Measurements from ENCODE around the gene DDN.

Gene DDN

DNA sequence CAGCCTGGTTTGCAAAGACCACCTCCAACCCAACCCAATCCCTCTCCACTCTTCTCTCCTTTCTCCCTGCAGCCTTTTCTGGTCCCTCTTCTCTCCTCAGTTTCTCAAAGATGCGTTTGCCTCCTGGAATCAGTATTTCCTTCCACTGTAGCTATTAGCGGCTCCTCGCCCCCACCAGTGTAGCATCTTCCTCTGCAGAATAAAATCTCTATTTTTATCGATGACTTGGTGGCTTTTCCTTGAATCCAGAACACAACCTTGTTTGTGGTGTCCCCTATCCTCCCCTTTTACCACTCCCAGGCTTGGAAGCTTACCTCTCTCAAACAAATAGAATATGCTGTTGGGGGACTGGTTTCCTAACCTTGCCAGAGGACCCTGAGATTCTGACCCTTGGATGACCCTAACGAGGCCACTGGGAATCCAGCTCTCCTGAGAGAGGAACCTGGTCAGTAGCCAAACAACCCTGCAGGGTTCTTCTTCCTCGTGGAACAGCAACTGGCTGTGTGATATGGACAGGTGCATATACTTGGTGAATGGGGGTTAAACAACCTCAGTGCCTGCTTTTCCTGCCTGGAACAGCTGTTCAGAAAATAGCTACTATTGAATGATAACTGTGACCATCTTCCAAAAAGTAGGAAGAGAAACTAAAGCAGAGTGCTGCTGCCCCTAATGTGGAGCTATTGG, 16.6 kb downstream of the DDN start:
- no peak for DNase-seq

DNA sequence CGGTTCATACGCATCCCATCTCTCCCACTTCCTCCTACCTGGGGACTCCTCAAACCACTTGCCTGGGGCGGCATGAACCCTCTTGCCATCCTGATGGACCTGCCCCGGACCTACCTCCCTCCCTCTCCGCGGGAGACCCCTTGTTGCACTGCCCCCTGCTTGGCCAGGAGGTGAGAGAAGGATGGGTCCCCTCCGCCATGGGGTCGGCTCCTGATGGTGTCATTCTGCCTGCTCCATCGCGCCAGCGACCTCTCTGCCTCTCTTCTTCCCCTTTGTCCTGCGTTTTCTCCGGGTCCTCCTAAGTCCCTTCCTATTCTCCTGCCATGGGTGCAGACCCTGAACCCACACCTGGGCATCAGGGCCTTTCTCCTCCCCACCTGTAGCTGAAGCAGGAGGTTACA, 17.4 kb downstream of the DDN start:
- no peak for DNase-seq

DNA sequence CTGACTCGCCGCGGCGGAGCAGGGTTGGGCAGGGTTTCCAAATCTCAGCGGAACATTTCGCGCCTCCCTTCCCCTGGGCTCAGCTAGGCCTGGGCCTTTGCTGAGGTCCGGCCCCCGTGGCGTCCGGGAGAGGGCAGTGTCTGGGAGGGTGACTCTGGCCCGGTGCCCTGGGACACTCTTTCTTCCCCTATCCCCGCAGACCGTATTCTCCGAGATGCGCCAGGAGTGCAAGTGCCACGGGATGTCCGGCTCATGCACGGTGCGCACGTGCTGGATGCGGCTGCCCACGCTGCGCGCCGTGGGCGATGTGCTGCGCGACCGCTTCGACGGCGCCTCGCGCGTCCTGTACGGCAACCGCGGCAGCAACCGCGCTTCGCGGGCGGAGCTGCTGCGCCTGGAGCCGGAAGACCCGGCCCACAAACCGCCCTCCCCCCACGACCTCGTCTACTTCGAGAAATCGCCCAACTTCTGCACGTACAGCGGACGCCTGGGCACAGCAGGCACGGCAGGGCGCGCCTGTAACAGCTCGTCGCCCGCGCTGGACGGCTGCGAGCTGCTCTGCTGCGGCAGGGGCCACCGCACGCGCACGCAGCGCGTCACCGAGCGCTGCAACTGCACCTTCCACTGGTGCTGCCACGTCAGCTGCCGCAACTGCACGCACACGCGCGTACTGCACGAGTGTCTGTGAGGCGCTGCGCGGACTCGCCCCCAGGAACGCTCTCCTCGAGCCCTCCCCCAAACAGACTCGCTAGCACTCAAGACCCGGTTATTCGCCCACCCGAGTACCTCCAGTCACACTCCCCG, 18.0 kb downstream of the DDN start:
- peak in 3 of 51 donors; percentile 15 to 52 (median 30) for DNase-seq

DNA sequence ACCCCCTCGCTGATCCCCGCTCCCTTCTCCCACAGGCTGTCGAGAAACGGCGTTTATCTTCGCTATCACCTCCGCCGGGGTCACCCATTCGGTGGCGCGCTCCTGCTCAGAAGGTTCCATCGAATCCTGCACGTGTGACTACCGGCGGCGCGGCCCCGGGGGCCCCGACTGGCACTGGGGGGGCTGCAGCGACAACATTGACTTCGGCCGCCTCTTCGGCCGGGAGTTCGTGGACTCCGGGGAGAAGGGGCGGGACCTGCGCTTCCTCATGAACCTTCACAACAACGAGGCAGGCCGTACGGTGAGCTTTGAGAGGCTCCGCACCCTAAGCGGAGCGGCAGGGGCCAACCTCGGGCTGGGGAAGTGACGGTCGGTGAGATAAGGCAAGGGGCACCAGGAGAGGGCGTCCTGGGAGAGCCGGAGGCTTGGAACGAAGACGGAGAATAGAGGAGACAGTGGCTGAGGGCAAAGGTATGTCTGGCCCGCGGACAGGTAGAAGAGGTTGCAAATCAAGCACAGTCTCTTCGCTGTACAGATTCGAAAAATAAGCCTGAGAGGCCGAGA, 18.7 kb downstream of the DDN start:
- DNase-seq = no peak

DNA sequence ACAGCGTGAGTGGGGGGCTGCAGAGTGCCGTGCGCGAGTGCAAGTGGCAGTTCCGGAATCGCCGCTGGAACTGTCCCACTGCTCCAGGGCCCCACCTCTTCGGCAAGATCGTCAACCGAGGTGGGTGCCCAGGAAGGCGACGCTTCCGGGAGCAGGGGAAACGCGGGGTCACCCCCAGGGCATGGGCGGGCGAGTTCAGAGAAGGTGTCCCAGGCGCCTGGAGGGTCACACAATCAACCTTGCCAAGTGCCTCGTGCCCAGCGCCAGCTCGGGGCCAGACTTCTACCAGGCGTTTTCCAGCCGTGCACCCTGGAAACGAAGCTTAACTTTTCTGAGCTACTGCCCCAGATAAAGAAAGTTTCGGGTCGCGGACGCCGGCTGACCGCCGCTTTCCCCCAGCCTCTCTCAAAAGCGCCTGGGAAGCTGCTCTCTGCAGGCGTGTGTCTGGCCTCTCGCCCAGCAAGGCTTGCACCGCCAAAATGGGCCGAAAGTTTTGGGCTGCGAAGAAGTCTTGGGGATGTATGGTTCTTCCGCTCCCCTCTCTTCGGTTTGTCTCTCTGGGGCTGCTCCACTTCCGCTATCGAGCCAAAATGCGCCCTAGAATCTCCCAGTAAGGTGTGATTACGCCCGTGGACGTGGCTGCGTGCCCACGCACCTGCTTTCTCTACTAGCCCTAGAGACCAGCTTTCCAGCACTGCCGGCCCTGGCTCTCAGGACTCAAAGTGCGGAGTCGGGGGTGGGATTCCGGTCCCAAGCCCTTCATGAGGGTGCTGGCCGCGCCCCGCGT, 19.4 kb downstream of the DDN start:
- DNase-seq = no peak

DNA sequence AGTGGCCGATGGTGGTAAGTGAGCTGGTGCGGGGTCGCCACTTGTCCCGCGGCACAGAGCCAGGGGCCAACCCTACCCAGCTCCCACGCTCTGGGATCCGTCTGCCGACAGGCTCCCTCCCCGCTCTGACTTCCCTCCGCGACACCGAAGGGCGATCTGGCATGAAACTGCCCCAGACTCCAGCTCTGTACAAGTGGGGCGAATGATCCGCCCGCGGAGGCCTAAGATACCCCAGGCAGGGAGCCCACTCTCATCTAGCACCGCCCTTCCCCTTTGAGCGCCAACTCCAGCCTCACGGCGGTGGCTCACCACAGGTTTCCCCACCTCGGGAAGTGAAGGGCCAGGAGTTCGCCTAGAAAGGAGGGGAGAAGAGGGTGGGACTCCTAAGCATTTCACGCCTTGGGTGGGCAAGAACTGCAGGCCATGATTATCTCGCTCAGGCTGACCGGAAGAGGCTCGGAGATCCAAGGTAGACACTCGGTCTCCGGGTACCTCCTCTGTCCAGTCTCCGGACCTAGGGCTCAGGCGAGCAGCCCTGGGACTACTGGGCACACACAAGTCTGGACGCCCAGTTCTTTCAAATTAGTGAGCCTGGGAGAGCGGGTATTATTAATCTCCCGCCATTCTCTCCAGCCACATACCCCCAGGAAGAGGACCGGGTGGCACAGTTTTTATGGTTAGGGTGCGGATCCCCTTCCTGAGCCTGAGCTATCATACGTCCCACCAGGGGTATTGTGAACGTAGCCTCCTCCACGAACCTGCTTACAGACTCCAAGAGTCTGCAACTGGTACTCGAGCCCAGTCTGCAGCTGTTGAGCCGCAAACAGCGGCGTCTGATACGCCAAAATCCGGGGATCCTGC, 20.2 kb downstream of the DDN start:
- no peak for DNase-seq

DNA sequence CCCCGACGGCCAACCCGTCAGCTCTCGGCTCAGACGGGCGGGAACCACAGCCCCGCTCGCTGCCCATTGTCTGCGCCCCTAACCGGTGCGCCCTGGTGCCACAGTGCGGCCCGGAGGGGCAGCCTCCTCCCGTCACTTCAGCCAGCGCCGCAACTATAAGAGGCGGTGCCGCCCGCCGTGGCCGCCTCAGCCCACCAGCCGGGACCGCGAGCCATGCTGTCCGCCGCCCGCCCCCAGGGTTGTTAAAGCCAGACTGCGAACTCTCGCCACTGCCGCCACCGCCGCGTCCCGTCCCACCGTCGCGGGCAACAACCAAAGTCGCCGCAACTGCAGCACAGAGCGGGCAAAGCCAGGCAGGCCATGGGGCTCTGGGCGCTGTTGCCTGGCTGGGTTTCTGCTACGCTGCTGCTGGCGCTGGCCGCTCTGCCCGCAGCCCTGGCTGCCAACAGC, 20.9 kb downstream of the DDN start, which contains the start of gene WNT1:
TSS of gene WNT1 (plus strand) at position 32 of the 450 bp plus-strand sequence. CDS start at position 361, 329 bp downstream.
- DNase-seq = no peak

DNA sequence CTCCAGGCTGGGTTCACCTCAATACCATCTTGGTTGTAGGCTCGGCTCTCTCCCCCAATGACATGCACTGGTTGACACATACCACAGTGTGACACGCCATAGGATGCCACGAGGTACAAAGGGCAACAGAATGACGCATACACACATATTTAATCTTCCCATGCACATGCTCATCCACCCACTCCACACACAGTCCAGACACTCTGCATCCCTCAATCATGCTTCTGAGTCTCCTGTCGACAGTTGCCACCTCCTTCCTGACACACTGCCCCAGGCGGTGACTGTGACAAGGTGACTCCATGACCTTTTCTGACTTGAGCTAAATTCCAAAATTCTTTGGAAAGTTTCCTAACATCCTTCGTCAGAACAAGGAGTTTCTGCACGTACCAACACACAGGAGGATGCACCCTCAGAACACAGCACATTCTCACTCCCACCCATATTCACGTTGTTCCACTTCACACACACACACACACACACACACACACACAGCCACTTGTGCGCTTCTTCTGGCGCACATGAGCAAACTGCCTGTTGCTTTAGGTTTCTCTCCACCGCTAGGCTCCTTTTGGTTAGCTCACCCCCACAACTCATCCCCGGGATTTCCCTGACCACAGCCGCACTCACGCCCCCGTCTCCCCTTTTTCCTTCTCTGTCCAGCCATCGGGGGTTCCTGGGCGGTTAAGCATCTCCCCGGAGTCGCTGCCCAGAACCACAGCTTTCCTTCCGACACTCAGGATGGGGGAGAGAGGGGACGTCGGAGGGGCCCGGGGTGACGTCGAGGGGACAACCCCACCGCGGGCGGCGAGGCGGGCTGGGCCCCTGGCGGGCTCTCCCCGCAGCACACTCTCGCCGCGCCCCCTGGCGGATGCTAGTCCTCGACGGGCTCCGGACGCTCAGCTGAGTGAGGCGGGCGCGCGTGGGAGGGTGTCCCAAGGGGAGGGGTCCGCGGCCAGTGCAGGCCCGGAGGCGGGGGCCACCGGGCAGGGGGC, 21.6 kb downstream of the DDN start:
- DNase-seq = peak in 4 of 51 donors; percentile 3 to 43 (median 28)

DNA sequence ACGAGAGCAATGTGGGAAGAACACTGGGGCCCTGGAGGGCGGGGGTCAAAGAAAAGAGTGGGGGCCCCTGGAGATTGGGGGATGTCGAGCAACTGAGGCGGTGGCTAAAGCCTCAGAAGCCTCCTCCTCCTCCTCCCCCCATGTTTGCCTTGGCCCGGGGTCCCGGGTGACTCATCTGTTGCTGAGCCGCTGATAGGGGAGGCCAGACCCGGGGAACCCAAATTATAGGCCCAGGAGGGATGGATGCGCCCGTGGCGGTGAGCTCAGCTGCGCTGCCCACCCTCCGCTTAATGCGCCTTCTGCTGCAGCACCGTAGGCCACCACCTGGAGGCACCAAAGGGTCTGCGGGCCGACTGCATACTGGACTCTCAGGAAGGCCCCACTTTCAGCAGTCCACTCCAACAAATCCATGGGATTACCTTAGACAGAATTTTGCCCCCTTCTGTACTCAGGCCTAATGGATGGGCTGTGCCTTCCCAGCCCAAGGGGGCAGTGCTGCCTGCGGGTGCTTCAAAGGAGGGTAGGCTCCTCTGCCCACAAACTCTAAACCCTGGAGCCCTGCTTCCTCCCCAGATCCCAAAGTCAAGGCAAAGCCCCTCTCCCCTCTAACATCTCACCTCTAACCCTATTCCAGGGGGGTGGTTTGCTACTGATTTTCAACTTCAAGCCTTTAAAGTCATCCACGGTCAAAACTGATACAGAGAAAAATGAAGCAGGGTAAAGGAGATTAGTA, 25.1 kb downstream of the DDN start:
- peak in 3 of 51 donors; percentile 6 to 36 (median 32) for DNase-seq

DNA sequence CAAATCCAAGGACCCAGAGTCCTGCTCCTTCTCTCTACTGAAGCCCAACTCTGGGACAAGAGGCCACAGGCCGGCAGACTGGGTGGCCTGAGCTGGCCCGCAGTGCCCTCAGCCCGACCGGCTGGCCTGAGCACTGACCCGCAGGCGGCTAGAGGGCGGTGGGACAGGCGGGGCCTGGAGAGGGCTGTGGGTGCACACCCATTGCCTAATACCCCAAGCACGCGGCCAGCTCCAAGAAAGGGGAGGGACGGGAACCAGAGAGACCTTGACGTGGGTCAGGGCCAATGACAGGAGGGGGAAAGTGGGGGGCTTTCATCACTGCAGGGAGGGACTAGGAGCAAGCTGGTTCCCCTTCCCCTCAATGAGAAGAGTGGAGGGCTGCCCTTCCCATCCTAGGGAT, 25.6 kb downstream of the DDN start:
- no peak for DNase-seq

DNA sequence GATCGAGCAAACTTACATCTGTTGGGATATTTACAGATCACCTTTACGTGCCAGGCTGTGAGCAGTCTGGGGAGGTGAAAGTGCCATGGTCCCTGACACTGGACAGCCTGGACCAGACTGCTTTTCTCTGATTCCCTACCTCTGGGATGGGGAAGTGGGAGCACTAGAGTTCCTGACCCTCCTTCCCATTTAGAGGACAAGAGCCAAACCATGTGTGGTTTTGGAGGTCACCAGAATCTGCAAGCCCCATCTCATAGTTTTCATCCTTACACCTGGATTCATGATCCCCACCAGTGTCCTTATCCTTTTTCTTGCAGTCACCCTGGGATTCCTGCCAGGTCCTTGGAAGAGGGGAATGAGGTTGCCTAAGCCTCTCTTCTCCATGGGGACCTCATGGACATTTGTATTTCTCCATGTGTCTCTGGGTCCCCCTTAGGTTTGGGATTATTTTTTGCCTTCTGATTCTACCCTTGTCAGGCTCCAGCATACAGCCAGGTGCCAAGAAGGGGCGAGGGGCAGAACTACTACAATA, 26.2 kb downstream of the DDN start:
- DNase-seq = no peak

DNA sequence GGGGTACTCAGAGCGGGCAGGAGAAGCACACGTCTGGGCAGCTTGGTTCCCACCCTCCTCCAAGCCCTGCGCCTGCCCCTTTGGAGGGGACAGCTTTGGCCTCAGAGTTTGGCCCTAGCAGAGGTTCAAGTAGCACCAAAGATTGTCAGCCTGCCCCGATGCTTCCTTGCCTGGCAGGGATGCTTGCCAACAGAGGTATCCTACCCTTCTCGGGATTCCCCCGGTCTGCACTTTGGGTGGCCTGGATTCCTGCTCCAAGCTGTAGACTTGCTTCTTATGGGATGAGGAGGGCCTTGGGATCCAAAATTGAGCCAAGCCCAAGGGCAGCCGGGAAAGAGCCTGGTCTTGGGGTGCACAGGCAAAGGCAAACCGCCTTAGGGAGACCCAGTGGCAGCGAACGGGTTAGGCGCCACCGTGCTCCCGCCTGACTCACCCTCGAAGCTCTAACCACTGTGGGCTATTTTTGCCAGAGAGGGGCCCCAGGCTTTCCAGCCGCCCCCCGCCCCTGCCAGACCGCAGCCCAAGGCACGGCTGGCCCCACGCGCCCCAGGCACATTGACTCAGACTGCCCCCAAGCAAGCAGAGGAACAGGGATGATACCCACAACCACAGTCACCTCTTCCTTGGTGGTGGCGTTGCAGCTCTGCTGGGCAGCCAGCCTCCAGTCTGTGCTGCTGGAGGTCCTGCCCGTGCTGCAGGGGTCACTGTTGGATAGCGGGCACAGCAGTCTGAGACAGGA, 26.8 kb downstream of the DDN start:
- no peak for DNase-seq

DNA sequence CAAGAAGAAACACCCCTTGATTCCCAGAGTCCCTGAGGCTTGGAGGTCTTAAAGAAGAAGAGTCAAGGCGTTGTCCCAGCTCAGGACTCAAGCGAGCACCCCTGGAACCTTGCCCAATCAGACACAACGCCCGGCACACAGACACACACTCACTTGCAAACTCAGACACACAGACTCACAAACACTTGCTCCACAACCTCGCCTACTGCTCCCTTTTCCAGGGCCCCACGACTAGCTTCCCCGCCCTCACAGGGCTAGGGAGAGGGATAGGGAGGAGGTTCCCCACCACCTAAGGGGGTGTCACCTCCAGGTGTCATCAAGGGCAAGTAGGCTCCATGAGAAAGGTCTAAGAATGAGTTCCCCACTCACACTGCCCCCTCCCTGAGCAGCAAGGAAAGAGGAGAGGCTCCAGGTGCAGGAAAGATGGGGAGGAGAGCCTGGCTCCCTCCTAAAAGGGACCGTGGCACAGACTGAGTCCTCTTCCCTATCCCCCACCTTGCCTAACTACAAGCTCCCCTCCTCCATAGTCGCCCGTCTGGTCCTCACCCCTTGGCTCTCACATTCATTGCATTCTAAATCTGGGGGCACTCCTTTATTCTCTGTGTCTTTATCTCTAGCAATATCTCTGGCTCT, 28.4 kb downstream of the DDN start:
- no peak for DNase-seq

DNA sequence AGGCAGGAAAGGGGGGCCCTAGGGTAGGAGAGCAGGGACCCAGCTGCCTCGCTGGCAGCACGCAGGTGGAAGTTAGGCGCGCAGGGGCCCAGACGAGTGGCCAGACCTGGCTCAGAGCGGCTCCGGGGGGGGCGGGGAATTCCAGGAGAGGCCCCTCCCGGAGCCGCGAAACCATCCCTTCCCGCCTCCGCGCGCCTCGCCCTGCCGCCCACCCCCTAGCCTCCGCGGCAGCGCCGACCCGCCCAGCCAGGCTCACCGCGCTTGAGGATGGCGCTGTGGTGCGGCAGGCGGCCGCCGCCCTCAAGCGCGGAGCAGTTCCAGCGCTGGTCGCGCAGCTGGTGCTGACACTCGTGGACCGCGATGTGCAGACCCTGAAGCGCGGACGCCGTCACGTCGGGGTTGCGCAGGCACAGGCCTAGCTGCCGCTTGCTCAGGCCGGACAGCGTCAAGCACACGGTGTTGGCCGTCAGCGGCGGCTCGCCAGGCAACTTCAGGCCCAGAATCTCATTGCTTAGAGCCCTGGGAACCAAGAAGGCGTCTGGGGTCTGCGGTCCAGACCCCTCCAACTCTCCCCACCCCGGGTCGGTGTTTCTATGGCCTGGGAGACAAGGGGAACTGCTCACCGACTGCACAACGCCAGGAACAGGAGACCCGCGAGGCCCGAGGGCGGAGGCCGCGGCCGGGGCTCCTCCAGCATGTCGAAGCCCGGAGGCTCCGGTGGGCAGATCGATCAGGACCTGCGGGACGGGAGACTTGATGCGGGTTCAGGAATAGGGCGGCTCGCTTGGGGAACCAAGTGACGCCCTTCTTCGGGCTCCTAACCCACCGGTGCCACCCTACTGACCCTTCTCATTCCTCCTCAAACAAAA, 29.1 kb downstream of the DDN start:
- DNase-seq = peak in 1 of 51 donors; percentile 11

DNA sequence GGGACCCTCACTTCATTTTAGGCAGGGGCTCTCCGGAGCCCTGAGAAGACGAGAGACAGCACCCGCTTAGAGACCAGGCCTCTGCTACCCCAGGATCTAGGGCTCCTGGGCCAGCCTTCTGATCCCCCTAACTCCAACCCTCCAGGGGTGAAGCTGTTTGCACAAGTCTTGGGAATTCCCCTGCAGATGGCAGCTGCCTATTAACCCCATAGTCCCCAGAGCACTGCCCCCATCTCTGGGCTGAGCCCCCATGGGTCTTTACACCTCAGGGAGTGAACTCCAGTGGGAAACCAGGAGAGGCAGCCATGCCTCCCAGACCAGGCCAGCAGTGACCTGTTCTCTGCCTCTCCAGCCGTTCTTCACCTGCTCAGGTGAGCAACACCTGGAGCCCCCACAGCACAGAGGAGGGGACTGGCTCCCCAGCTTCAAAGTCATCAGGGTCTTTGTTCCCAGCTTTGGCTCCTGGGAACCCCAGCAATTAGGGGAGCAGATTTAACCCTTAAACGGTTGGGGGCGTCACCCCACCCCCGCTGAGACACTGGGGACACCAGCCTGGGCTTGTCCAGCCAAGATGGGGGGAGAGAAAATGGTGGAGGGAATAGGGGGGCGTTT, 29.9 kb downstream of the DDN start:
- DNase-seq = no peak

DNA sequence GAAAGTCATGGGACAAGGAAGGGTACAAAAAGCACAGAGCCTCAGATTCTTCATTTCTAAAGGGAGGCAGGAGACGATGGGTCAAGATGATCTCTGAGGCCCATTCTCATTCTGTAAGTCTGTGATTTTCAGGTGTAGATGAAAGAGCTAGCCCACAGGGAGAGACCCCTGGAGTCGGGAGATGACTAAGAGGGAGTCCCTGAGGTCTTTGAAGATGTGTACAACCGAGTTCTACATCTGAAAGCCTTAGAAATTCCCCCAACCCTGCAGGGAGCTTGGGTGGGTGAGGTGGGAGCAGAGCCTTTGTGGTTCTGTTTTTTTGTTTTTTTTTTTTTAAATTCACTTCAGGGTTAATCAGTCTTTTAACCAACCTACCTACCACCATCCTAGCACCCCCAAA, 30.7 kb downstream of the DDN start:
- no peak for DNase-seq
